Activated CD4-positive, alpha-beta T cell treated with anti-CD3 and anti-CD28 coated beads, Interleukin-10, Interleukin-2, amounts not matched to agents 100 ng/mL and 50 ng/mL, durations not matched to agents 16 hours and 8 hours (primary cell): ENCODE measurements around the gene PEX10.
A peak's percentile ranks its signal among the peaks of the same experiment; 100 is the strongest.

Source experiments
- DNase-seq: peaks from one replicate; pipeline ENCODE4 v3.0.0-alpha.2; 2020

PEX10 gene

GRCh38 chr1:2402420-2402819, 9.9 kb downstream of the PEX10 start:
- no peak for DNase-seq

DNA sequence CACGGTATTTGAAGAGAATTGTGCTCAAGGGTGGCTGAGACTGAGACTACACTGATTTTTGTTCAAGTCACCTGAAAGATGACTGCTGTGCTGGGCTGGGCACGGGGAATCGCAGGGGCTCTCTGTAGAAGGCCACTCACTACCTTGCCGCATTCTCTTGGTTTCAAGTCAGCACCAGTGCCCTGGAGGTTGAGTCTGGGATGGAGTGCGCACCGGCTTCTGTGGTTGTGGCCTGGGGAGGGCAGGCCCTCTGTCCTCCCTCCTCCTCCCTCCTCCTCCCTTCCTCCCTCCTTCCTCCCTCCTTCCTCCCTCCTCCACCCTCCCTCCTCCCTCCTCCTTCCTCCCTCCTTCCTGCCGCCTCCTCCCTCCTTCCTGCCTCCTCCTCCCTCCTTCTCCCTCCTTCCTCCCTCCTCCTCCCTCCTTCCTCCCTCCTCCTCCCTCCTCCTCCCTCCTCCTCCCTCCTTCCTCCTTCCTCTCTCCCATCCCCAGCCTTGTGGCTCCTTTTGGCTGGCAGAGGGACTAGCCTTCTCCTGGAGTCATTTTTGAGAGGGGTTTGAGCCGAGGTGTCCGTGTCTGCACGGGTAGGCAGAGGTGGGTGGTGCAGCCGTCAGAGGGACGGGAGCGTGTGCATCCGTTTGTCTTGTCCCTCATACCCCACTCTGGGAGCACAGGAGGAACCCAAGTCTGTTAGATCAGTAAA, 11.3 kb downstream of the PEX10 start:
- no peak for DNase-seq

DNA sequence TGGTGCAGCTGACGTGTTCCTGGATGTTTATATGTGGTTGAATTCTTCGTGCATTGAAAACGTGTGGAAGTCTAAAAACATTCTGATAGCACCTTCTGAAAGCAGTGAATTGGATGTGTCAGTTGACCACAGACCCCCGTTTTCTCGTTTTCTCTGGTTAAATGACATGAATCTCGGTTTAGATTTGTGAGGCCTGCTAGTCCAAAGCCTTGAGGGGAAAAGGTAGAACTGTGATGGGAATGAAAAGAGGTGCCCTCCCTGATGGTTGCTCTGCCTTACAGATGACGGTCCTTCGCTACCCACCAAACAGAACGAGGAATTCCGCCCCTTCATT, 11.8 kb downstream of the PEX10 start:
- DNase-seq: no peak

DNA sequence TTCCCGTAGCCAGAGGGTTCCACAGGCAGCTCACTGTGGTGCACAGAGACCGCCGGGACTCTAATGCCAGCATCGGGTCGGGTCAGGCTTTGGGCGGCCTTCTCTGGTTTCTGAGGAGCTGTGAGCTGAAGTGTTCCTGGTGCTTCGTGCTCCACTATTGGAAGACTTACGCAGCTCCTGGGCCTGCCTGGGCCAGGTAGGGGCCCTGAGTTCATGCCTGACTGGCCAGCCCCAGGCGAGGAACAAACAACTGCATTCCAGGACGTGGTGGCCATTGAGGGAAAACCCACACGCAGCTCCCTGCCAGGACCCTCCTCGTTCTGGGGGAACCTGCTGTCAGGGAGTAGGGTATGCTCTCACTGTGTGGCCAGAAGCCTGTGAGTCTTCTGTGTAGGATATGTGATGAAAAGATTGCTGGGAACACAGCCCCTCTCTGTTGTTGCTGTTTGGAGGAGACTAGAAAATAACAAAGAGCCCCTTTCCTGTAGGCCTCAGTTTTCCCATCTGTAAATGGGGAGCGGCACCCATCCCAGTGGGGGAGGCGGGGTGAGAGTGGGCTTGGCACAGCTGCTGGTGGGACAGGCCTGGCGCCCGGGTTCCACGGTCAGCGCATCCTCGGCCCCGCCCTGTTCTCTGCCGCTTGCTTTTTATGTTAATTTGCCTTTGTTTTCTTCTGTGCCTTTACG, 12.3 kb downstream of the PEX10 start:
- DNase-seq: no peak

- no peak for DNase-seq
Measured at GRCh38 chr1:2398871-2399270, 13.5 kb downstream of the PEX10 start.

- DNase-seq: no peak
Measured at GRCh38 chr1:2397007-2397679, 15.2 kb downstream of the PEX10 start.

DNA sequence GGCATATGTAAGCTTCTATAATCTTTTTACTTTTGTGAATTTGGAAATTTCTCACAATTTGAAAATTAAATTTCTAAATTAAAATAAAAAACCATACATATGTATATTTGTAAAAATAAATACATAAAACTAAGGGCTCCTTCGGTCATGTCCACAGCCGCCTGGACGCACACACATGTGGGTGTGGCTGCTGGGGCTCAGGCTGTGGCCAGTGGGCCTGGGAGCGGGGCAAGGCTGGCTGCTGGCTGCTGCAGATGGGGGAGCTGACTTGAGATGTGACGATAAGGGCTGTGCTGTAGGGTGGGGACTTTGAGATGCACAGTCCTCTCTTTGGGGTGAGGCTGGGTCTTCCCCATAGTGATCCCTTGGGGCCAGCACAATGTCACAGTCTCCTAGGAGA, 15.9 kb downstream of the PEX10 start:
- DNase-seq: no peak

DNA sequence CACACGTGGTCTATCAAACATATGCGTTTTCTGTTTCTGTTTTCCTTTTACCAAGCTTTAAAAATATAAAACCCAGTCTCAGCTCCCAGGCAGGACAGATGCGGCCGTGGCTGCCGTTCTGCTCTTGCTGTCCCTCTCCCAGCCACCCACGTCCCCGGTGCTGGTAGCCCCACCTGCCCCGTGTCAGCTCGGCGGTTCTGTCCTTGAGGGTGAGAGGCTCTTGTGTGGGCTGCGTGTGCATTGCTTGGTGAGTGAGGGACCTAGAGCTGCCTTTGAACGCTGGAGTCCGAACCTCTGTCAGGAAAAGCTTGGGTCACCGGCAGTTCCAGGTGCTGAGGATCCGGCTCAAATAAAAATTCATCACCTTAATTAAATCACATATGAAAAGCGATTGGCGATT, 16.3 kb downstream of the PEX10 start:
- no peak for DNase-seq

- DNase-seq: no peak
Measured at GRCh38 chr1:2395245-2395644, 17.1 kb downstream of the PEX10 start.

- no peak for DNase-seq
Measured at GRCh38 chr1:2394761-2395160, 17.6 kb downstream of the PEX10 start.

DNA sequence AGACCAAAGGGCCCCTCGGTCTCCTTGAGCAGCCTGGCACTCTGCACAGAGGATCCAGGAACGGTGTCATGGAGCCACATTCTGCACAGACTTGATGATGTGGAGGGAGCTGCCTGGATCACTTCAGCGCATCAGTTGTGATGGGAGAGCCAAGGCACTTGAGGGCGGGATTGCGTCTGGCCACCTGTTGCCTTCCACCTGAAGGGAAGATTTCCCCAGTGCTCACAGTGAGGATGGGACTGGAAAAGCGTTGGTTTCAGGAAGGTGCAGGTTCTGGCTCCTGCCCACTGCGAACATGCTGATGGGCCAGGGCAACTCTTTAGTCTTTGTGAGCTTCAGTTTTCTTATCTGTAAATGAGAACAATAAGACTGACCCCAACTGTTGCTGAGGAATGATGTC, 18.1 kb downstream of the PEX10 start:
- DNase-seq: no peak

GRCh38 chr1:2393471-2393877, 18.9 kb downstream of the PEX10 start:
- DNase-seq: no peak

DNA sequence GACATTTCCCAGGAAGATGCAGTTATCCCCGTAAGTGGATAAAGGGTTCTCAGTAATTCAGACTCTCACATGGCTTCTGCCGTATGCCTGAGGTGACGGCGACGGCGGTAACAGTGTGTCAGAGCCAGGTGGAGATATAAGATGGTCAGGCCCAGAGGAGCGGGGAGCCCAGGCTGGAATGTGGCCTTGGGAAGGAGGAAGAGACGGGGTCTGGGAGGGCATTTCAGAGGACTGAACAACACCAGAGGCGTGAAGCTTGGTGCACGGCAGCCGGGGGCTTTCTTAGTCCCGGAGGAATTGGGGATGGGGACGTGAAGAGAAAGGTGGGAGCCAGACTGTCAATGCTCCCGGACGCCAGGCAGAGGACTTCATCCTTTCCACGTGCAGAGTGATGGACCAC, 19.7 kb downstream of the PEX10 start:
- no peak for DNase-seq

DNA sequence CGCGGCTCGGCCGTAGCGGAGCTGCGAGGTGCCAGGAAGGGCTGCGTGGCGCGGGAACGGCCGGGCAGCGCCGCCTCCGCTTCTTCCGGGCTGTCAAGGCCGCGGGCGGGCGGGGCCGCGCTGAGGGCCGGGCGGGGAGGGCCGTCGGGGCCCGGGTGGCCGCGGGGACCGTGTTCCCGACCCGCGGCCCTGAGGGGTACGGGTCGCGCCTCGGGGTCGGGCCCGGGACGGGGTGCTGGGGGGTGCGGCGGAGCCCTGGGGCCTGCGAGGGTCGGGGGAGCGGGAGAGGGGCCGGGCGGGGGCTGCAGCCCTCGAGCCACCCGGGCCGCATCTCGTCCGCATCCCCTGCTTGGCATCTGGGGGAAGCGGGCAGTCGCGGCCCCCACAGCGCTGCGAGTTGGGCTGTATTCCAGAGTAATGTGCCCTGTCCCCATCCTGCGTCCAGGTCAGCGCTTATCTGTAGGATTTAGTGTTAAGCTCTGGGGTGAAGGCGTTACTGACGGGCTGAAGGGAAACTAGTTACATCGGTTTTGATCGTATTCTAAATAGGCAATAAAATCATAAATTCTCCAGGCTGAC, 20.3 kb downstream of the PEX10 start:
- no peak for DNase-seq

- peak; percentile 99 for DNase-seq
Measured at GRCh38 chr1:2391041-2391930, 21.1 kb downstream of the PEX10 start, which contains the start of the genes MORN1 and RER1. Gene MORN1, minus strand, starts transcription at chr1:2391554. Its CDS starts 21 bp downstream, at chr1:2391533. Gene RER1, plus strand, starts transcription at chr1:2391841. Its CDS starts 3,950 bp downstream, at chr1:2395791.

DNA sequence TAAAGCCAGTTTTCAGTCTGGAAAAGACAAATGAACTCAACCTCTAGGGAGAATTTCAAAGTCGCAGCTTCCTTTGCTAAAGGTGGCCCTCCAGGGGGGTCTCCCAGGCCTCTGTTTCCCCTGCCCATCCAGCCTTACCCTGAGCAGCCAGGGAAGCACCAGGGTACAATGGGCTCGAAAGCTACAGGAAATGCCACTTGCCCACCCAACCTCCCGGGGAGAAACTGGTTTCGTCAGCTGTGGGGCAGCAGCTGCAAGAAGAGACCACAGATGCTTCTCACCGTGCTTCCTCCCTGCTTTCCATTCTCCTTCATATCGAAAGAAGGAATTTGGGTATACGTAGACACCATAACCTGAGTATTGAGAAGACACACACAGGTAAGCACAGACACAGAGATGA, 22.7 kb downstream of the PEX10 start:
- no peak for DNase-seq

DNA sequence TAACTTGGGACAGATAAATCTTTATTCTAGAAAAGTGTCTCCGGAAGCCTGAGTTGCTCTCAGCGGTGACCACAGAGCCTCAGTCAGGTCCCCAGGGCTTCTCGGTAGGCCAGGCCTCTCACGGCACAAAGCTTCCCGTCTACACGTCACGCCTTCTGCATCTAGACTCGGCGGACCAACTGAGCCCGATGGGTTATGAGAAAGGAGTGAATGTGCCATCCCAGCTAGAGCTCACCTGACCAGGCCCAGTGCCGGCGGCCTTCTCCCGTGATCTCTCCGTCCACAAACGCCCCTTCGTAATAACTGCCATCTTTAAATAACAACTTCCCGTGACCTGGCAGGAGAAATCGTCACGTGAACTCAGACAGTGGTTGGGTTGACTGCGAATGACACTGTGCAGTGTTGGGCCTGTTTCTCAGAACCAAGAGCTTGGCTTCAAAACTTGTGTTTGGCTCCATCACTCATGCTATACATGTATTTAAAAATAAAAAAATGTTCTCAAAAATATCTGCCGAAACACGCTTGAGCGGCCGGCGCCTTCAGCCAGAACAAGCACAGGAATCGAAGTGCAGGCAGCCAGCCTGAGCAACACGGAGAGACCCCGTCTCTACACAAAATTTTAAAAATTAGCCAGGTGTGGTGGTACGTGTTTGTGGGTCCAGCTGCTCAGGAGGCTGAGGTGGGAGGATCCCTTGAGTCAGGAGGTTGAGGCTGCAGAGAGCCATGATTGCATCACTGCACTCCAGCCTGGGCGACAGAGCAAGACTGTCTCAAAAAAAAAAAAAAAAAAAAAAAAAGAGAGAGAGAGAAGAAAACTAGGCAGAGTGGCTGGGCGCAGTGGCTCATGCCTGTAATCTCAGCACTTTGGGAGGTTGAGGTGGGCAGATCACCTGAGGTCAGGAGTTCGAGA, 24.1 kb downstream of the PEX10 start:
- no peak for DNase-seq

GRCh38 chr1:2386636-2387611, 25.4 kb downstream of the PEX10 start:
- no peak for DNase-seq

- no peak for DNase-seq
Measured at GRCh38 chr1:2385606-2386280, 26.6 kb downstream of the PEX10 start.
